ENCODE measurements around the gene RPL21.
"Not testable (repeated sequence)": the region's sequence is repeated elsewhere in the genome, so short reads cannot be mapped to it uniquely, and the experiment has no call there.

Gene RPL21

GRCh38 chr13:27281420-27281819 lies 30.1 kb downstream of the RPL21 start:
- no peak for DNase-seq (ENCODE audit: low read depth)
- TF ChIP-seq CTCF (IDR thresholded peaks at IDR 0.05; ENCODE audit: insufficient read depth, low read depth, low read length, missing control alignments), result no peak
- H3K4me3 ChIP-seq (ENCODE audit: low read length), result no peak overlapping the region

- TF ChIP-seq CTCF (IDR thresholded peaks at IDR 0.05; ENCODE audit: insufficient read depth, low read depth, low read length, missing control alignments), result peak; percentile 22
- no peak overlapping the region for H3K4me3 ChIP-seq (ENCODE audit: low read length)
- DNase-seq (ENCODE audit: low read depth), result peak; percentile 15
These were observed 32.6 kb downstream of the RPL21 start for GRCh38 chr13:27283906-27284493.

- TF ChIP-seq CTCF (IDR thresholded peaks at IDR 0.05; ENCODE audit: insufficient read depth, low read depth, low read length, missing control alignments), result no peak
- DNase-seq (ENCODE audit: low read depth), result no peak
- H3K4me3 ChIP-seq (ENCODE audit: low read length), result no peak overlapping the region
These were observed 37.0 kb downstream of the RPL21 start for GRCh38 chr13:27288392-27288791.

- no peak overlapping the region for H3K4me3 ChIP-seq (ENCODE audit: low read length)
- no peak for TF ChIP-seq CTCF (IDR thresholded peaks at IDR 0.05; ENCODE audit: insufficient read depth, low read depth, low read length, missing control alignments)
- no peak for DNase-seq (ENCODE audit: low read depth)
These were observed 37.8 kb downstream of the RPL21 start for GRCh38 chr13:27289011-27289665.

GRCh38 chr13:27290715-27291114 lies 39.4 kb downstream of the RPL21 start:
- TF ChIP-seq CTCF (IDR thresholded peaks at IDR 0.05; ENCODE audit: insufficient read depth, low read depth, low read length, missing control alignments), result no peak
- no peak overlapping the region for H3K4me3 ChIP-seq (ENCODE audit: low read length)
- DNase-seq (ENCODE audit: low read depth), result no peak

GRCh38 chr13:27291967-27292366 lies 40.6 kb downstream of the RPL21 start:
- not testable (repeated sequence) for DNase-seq (ENCODE audit: low read depth); H3K4me3 ChIP-seq (ENCODE audit: low read length)

- no peak for DNase-seq (ENCODE audit: low read depth)
- H3K4me3 ChIP-seq (ENCODE audit: low read length), result no peak overlapping the region
- no peak for TF ChIP-seq CTCF (IDR thresholded peaks at IDR 0.05; ENCODE audit: insufficient read depth, low read depth, low read length, missing control alignments)
These were observed 41.8 kb downstream of the RPL21 start for GRCh38 chr13:27293076-27293691.
